Measurements from ENCODE around the gene MRPL54. TPM values are rescaled to one million over a fixed set of nuclear protein-coding genes. Genes with fewer than 3 reads are reported as not detected.
A peak's percentile ranks its signal among the peaks of the same experiment; 100 is the strongest.

The MRPL54 gene
- total RNA-seq, 1 donor from 2014 or later: 33.0 TPM

DNA sequence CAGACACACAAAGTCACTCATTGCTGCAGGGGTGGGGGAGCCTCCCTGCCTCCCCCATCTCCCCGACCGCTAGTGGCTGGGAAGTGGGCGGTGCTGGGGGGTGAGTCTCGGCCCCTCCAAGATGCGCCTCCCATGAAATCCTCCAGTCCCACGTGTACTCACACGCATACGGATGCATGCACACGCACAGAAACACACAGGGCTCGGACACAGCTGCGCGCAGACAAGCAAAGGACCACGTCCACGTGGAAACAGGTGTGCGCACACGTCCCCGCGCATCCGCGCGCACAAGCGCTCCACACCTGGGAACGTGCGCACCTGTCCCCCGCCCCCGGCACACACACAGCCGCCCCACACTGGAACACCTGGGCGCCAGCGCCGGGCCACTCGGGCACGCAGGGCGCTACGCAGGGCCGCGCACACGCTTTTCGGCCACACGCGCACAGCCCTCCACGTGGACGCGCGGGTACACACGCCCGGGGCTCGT lies 23.0 kb downstream of the MRPL54 start:
- peak overlapping the region; percentile 55 for H3K4me3 Mint-ChIP-seq (ENCODE audit: unreplicated experiment)
- H3K27me3 Mint-ChIP-seq (ENCODE audit: unreplicated experiment): peaks cover 21% of the 10 kb centered on the region
- H3K9me3 Mint-ChIP-seq (ENCODE audit: unreplicated experiment): peaks cover 12% of the 10 kb centered on the region
- no peak for DNase-seq
- H3K4me1 Mint-ChIP-seq (ENCODE audit: low read depth, unreplicated experiment): no peaks in the 10 kb centered on the region
- H3K36me3 Mint-ChIP-seq (ENCODE audit: unreplicated experiment): peaks cover 15% of the 10 kb centered on the region
- TF ChIP-seq, protein P1, sequence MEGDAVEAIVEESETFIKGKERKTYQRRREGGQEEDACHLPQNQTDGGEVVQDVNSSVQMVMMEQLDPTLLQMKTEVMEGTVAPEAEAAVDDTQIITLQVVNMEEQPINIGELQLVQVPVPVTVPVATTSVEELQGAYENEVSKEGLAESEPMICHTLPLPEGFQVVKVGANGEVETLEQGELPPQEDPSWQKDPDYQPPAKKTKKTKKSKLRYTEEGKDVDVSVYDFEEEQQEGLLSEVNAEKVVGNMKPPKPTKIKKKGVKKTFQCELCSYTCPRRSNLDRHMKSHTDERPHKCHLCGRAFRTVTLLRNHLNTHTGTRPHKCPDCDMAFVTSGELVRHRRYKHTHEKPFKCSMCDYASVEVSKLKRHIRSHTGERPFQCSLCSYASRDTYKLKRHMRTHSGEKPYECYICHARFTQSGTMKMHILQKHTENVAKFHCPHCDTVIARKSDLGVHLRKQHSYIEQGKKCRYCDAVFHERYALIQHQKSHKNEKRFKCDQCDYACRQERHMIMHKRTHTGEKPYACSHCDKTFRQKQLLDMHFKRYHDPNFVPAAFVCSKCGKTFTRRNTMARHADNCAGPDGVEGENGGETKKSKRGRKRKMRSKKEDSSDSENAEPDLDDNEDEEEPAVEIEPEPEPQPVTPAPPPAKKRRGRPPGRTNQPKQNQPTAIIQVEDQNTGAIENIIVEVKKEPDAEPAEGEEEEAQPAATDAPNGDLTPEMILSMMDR (IDR thresholded peaks at IDR 0.05; ENCODE audit: partially characterized antibody, unreplicated experiment): no peak
- H3K27ac Mint-ChIP-seq (ENCODE audit: unreplicated experiment): no peak overlapping the region

DNA sequence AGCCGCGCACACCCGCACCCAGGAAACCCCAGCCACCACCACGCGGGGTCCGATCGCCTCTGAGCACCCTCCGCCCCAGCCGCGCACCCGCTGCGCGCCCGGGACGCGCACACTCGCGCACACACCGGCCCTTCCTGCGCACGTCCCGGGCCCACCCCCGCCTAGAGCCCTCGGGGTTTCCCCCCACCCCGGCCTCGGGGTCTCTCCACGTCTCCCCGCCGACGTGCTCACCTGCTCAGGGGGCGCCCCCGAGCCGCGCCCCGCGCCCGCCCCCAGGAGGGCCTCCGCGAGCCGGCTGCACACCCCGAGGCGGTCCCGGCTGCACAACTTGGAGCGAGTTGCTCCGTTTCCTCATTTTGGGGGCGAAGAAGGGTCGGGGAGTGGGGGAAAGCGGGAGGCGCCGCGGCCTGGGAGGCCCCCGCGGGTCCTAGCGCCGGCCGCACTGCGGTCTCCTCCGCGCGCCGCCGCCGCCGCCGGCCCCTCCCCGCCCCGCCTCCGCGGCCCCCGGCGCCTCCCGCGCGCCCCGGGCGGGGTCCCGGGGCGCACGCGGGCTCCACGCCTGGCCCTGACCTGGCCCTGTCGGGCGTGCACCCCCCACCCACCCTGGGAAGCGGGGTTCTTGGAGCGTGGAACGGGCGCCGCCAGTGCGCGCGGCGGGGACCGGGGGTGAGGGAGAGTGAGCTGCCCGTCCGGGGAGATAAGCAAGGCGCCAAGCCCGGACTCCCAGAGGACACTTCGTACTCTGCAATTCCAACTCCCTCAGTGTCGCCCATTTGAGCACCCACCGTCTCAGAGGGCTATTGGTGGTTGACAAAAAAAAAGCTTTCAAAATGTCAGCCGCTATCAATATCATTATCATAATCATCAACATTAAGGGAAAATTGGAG lies 23.7 kb downstream of the MRPL54 start, which contains the start of gene MATK:
Gene MATK (minus strand): TSS at position 444 of the 887 bp plus-strand sequence. CDS start 1,246 bp downstream, outside the sequence.
- no peaks in the 10 kb centered on the region for H3K4me1 Mint-ChIP-seq (ENCODE audit: low read depth, unreplicated experiment)
- H3K36me3 Mint-ChIP-seq (ENCODE audit: unreplicated experiment): peaks cover 20% of the 10 kb centered on the region
- no peak within 1 kb of the TSS for H3K27ac Mint-ChIP-seq (ENCODE audit: unreplicated experiment)
- DNase-seq: no peak
- TF ChIP-seq, protein P1 (IDR thresholded peaks at IDR 0.05; ENCODE audit: partially characterized antibody, unreplicated experiment): no peak
- peaks cover 19% of the 10 kb centered on the region for H3K27me3 Mint-ChIP-seq (ENCODE audit: unreplicated experiment)
- peaks cover 8% of the 10 kb centered on the region for H3K9me3 Mint-ChIP-seq (ENCODE audit: unreplicated experiment)
- peak within 1 kb of the TSS; percentile 73 for H3K4me3 Mint-ChIP-seq (ENCODE audit: unreplicated experiment)

DNA sequence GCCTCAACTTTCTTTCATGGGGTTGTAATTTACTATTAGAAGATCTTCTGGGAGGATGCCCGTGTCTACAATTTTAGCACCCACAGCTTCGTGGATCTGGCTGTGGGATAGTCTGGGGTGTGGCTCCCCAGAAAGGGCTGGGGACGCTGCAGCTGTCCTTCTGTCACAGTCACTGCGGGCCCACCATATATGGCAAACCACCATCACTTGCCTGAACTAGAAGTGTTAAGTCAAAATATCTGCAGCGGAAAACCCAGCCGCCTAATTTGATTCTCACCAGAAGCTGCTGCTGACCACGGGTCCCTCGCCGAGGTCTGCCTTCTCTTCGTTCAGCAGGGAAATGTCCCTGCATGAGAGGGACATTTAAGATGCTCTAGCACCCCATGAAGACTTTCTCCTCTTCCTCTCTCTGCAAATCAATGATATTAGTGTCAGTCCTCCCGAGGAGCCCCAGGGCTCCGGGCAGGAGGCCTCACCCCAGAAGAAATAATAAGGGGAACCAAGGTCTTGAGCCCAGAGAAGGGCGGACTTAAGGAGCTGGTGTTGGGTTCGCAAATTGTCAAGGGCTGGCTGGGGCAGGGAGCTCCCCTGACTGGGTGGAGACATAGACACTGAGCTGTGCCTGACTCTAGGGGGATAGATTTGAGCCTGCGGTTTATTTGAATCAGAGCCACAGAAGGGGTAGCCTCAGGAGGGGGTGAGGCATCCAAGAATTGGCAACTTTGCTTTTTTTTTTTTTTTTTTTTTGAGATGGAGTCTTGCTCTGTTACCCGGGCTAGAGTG lies 26.7 kb downstream of the MRPL54 start:
- Mint-ChIP-seq H3K4me3 (ENCODE audit: unreplicated experiment) (no peak overlapping the region), H3K4me1 (ENCODE audit: low read depth, unreplicated experiment) (no peaks in the 10 kb centered on the region), H3K27me3 (ENCODE audit: unreplicated experiment) (peaks cover 16% of the 10 kb centered on the region), H3K9me3 (ENCODE audit: unreplicated experiment) (peaks cover 5% of the 10 kb centered on the region), H3K36me3 (ENCODE audit: unreplicated experiment) (peaks cover 15% of the 10 kb centered on the region), H3K27ac (ENCODE audit: unreplicated experiment) (no peak overlapping the region)
- TF ChIP-seq, protein P1 (IDR thresholded peaks at IDR 0.05; ENCODE audit: partially characterized antibody, unreplicated experiment): no peak
- no peak for DNase-seq

DNA sequence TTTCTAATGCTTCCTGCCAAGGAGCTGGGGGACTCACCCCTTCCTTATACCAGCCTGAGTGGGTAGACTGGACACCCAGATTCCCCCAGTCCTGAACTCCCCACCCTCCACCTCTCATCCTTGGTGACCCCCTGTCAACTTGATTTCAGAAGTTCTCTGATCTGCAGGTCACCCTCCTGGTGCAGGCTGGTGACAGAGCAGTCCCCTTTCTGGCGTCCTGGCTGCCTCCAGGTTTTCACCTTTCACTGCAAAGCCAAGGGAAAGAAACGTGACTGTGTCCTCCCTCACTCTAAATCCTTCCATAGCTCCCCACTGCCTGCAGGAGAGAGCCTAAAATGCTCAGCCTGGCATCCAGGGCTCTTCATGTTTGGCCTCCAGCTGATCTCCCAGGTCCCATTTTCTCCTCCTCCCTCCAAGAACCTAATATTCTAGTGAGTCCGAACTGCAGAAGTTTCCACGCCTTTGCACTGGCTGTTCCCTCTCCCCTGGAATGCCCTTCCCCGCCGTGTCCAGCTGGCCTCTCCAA lies 27.8 kb downstream of the MRPL54 start:
- Mint-ChIP-seq H3K36me3 (ENCODE audit: unreplicated experiment) (peaks cover 15% of the 10 kb centered on the region), H3K9me3 (ENCODE audit: unreplicated experiment) (peaks cover 5% of the 10 kb centered on the region), H3K4me3 (ENCODE audit: unreplicated experiment) (no peak overlapping the region), H3K4me1 (ENCODE audit: low read depth, unreplicated experiment) (no peaks in the 10 kb centered on the region), H3K27me3 (ENCODE audit: unreplicated experiment) (peaks cover 14% of the 10 kb centered on the region), H3K27ac (ENCODE audit: unreplicated experiment) (no peak overlapping the region)
- no peak for DNase-seq
- TF ChIP-seq, protein P1 (IDR thresholded peaks at IDR 0.05; ENCODE audit: partially characterized antibody, unreplicated experiment): no peak

All from glutamatergic neuron (in vitro differentiated cells).